Upper lobe of left lung (tissue), 6 donors: ENCODE data around the gene LIN28A. TPM values are rescaled to one million over a fixed set of nuclear protein-coding genes. Genes with fewer than 3 reads are reported as not detected.
A peak's percentile ranks its signal among the peaks of the same experiment; 100 is the strongest.

Experiments
- ATAC-seq, 2 donors: fragments of 200-7000 bp; cut with Tn5 transposase; one replicate each; pipeline ENCODE4 v1.9.1; 2022; ENCODE audit warnings: mild to moderate bottlenecking in 2 of 2, moderate library complexity in 2 of 2; ENCODE audit not compliant: low FRiP score in 2 of 2
- DNase-seq, 2 donors: peaks; one replicate each; pipeline ENCODE4 v3.0.0-alpha.2; 2019 to 2020
- H3K27ac ChIP-seq, 4 donors: fragments of 200-600 bp; sonication (generic); one replicate each; pipeline ENCODE4 v1.5.1; 2016 to 2019
- H3K27me3 ChIP-seq, 4 donors: fragments of 200-600 bp; sonication (generic); one replicate each; pipeline ENCODE4 v1.5.1; 2017 to 2019
- H3K36me3 ChIP-seq, 4 donors: fragments of 200-600 bp; sonication (generic); one replicate each; pipeline ENCODE4 v1.5.1; 2016 to 2019
- H3K4me1 ChIP-seq, 4 donors: fragments of 200-600 bp; sonication (generic); one replicate each; pipeline ENCODE4 v1.5.1; 2018 to 2019
- H3K4me3 ChIP-seq, 4 donors: fragments of 200-600 bp; sonication (generic); one replicate each; pipeline ENCODE4 v1.5.1; 2017 to 2019; ENCODE audit warnings: mild to moderate bottlenecking in 2 of 4, moderate library complexity in 1 of 4
- H3K9me3 ChIP-seq, 4 donors: fragments of 200-600 bp; sonication (generic); one replicate each; pipeline ENCODE4 v1.5.1; 2018 to 2019
- EP300 ChIP-seq, 4 donors: sonication (generic); formaldehyde crosslinking; IDR thresholded peaks; one replicate each; pipeline ENCODE4 v1.5.1; 2017; ENCODE audit warnings: antibody characterized with exemption in 4 of 4, control low read depth in 2 of 4
- POLR2A ChIP-seq, 4 donors: fragments of 450-650 bp; IDR thresholded peaks; one replicate each; pipeline ENCODE4 v1.5.1; 2016 to 2017; ENCODE audit warnings: antibody characterized with exemption in 4 of 4, mild to moderate bottlenecking in 2 of 4
- POLR2AphosphoS5 ChIP-seq, 2 donors: sonication (generic); formaldehyde crosslinking; IDR thresholded peaks; one replicate each; pipeline ENCODE4 v1.5.1; 2017; ENCODE audit warnings: antibody characterized with exemption in 2 of 2
- whole genome bisulfite sequencing, 2 donors: methylation state at CpG; one replicate each; pipeline ENCODE4 v1.1.5; 2017 to 2018; 5-methylcytosine and 5-hydroxymethylcytosine counted together
- total RNA-seq, 6 donors: library from RNA; depleted of rRNA in 4 of 6; stranded (reverse); fragments of >200 nt in 4 of 6; gene quantifications; one replicate each; pipeline versions ENCODE4 v1.1.0 to v1.2.1, GENCODE V29; 2016 to 2021
- TF ChIP-seq, protein P1 (sequence below), 6 experiments: fragments of 450-650 bp in 4 of 6; fragments of 200-600 bp in 2 of 6; sonication (generic) in 2 of 6; IDR thresholded peaks; one replicate each; pipeline ENCODE4 v1.5.1; 2016 to 2019; ENCODE audit warnings: antibody characterized with exemption in 6 of 6
- donor health status: DM: no; HTN: no; CAD: no; lungs with moderate emphysema.
- donor health status: DM: no; HTN: yes; CAD: no; lungs with severe emphysema.

The LIN28A gene
- total RNA-seq, 6 donors from 2014 or later: 1.2 to 1.4 TPM; not detected in 4

DNA sequence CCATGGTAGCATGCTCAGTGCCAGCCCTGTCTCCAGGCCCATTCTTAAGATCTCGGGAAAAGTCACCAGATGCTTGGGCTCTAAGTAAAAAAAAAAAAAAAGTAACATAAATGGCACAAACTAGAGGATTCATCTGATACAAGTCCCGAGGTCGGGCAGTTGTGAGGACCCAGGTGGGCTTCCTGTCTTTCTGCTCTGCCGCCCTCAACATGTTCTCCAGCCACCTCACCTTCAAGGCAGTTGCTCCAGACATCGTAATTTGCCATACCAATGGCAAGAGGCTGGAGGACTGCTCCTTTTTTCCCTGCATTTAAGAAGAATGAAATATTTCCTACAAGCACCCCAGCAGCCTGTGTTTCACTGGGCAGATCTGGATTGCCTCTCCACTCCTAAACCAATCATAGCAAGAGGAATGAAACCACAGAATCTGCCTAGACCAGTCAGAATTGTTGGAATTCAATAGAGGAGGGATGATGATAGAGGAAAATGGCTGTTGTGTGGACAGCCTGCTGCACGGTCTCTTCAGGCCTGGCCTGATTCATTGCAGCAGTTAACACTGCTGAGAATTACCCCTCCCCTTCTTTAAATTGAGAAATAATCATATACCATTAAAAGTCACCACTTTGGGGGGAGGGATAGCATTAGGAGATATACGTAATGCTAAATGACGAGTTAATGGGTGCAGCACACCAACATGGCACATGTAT lies 67.0 kb downstream of the LIN28A start:
- Histone ChIP-seq H3K4me1 (peaks cover 10 to 24% (median 14%) of the 10 kb centered on the region in 4 donors), H3K9me3 (no peaks in the 10 kb centered on the region), H3K27me3 (no peaks in the 10 kb centered on the region), H3K4me3 (no peak overlapping the region), H3K36me3 (peaks cover 11 to 55% (median 39%) of the 10 kb centered on the region in 4 donors), H3K27ac (peak overlapping the region in 1 of 4 donors; percentile 6)
- no peak for DNase-seq
- TF ChIP-seq EP300 (IDR thresholded peaks at IDR 0.05): no peak
- no peak for TF ChIP-seq POLR2AphosphoS5 (IDR thresholded peaks at IDR 0.05)
- TF ChIP-seq, protein P1, sequence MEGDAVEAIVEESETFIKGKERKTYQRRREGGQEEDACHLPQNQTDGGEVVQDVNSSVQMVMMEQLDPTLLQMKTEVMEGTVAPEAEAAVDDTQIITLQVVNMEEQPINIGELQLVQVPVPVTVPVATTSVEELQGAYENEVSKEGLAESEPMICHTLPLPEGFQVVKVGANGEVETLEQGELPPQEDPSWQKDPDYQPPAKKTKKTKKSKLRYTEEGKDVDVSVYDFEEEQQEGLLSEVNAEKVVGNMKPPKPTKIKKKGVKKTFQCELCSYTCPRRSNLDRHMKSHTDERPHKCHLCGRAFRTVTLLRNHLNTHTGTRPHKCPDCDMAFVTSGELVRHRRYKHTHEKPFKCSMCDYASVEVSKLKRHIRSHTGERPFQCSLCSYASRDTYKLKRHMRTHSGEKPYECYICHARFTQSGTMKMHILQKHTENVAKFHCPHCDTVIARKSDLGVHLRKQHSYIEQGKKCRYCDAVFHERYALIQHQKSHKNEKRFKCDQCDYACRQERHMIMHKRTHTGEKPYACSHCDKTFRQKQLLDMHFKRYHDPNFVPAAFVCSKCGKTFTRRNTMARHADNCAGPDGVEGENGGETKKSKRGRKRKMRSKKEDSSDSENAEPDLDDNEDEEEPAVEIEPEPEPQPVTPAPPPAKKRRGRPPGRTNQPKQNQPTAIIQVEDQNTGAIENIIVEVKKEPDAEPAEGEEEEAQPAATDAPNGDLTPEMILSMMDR (IDR thresholded peaks at IDR 0.05): no peak
- no peak for TF ChIP-seq POLR2A (IDR thresholded peaks at IDR 0.05)
- ATAC-seq: no peak
- 78 to 84% methylated on average over 8 of the region's 8 CpGs for WGBS, 2 donors

GRCh38 chr1:26478159-26478558 lies 67.5 kb downstream of the LIN28A start:
- peaks cover 11 to 55% (median 39%) of the 10 kb centered on the region in 4 donors for H3K36me3 ChIP-seq
- WGBS, 2 donors: 73 to 88% methylated on average over 3 of the region's 3 CpGs

GRCh38 chr1:26478988-26479387 lies 68.4 kb downstream of the LIN28A start:
- ATAC-seq (no peak), DNase-seq (no peak)
- H3K36me3 ChIP-seq: peaks cover 11 to 51% (median 35%) of the 10 kb centered on the region in 4 donors
- TF ChIP-seq POLR2A (IDR thresholded peaks at IDR 0.05) (no peak), POLR2AphosphoS5 (IDR thresholded peaks at IDR 0.05) (no peak), EP300 (IDR thresholded peaks at IDR 0.05) (no peak)
- TF ChIP-seq, protein P1 (IDR thresholded peaks at IDR 0.05): no peak
- WGBS, 2 donors: 96 to 97% methylated on average over 6 of the region's 6 CpGs
- H3K27ac ChIP-seq: no peak overlapping the region
- H3K27me3 ChIP-seq: no peaks in the 10 kb centered on the region
- no peaks in the 10 kb centered on the region for H3K9me3 ChIP-seq
- peaks cover 4 to 15% (median 7%) of the 10 kb centered on the region in 4 donors for H3K4me1 ChIP-seq
- no peak overlapping the region for H3K4me3 ChIP-seq

More at GRCh38 chr1:26478159-26478558, 67.5 kb downstream of the LIN28A start:
- TF ChIP-seq, protein P1 (IDR thresholded peaks at IDR 0.05): no peak
- TF ChIP-seq POLR2AphosphoS5 (IDR thresholded peaks at IDR 0.05) (no peak), EP300 (IDR thresholded peaks at IDR 0.05) (no peak), POLR2A (IDR thresholded peaks at IDR 0.05) (no peak)
- Histone ChIP-seq H3K4me3 (no peak overlapping the region), H3K27ac (peak overlapping the region in 1 of 4 donors; percentile 6), H3K4me1 (peaks cover 10 to 24% (median 14%) of the 10 kb centered on the region in 4 donors), H3K27me3 (no peaks in the 10 kb centered on the region), H3K9me3 (no peaks in the 10 kb centered on the region)
- DNase-seq (no peak), ATAC-seq (no peak)

Other genes with a start within 250 kb of the LIN28A start
- not detected for gene C1orf232, start 241.9 kb upstream of the LIN28A start, total RNA-seq
- gene ZNF593, start 240.9 kb upstream of the LIN28A start, total RNA-seq: 10 to 100 TPM in 5 of 6 donors, 1 to 10 TPM in 1; 9.8 to 46.5 (median 29.2) TPM
- not detected for gene ZNF593OS, start 239.0 kb upstream of the LIN28A start, total RNA-seq
- 10 to 100 TPM; 20.4 to 98.5 (median 43.1) TPM for gene CNKSR1, start 233.3 kb upstream of the LIN28A start, total RNA-seq
- not detected for gene CATSPER4, start 220.2 kb upstream of the LIN28A start, total RNA-seq
- 10 to 100 TPM; 10.1 to 16.8 (median 10.7) TPM for gene CEP85, start 176.6 kb upstream of the LIN28A start, total RNA-seq
- 100 to 1,000 TPM in 4 of 6 donors, 10 to 100 TPM in 2; 39.1 to 271 (median 156) TPM for gene SH3BGRL3, start 130.7 kb upstream of the LIN28A start, total RNA-seq
- 100 to 1,000 TPM in 2 of 6 donors, 10 to 100 TPM in 4; 25.7 to 194 (median 62.5) TPM for gene UBXN11, start 104.2 kb upstream of the LIN28A start, total RNA-seq
- gene CD52, start 92.9 kb upstream of the LIN28A start, total RNA-seq: 100 to 1,000 TPM in 5 of 6 donors, 10 to 100 TPM in 1; 74.4 to 437 (median 172) TPM
- 10 to 100 TPM in 3 of 6 donors, 1 to 10 TPM in 2, under 1 TPM in 1; 0.59 to 25.2 (median 11.1) TPM for gene CRYBG2, start 56.7 kb upstream of the LIN28A start, total RNA-seq
- gene ZNF683, start 38.1 kb upstream of the LIN28A start, total RNA-seq: 1 to 10 TPM in 2 of 6 donors, under 1 TPM in 3, not detected in 1; 0.30 to 1.3 (median 0.72) TPM
- gene DHDDS, start 21.5 kb downstream of the LIN28A start, total RNA-seq: 10 to 100 TPM; 25.6 to 53.0 (median 39.4) TPM
- 100 to 1,000 TPM; 166 to 378 (median 267) TPM for gene HMGN2, start 61.6 kb downstream of the LIN28A start, total RNA-seq
- gene RPS6KA1, start 118.9 kb downstream of the LIN28A start, total RNA-seq: 100 to 1,000 TPM in 4 of 6 donors, 10 to 100 TPM in 2; 91.1 to 161 (median 120) TPM